Adrenal gland (tissue), 5 donors: Measurements from ENCODE around the gene LPP.

ENCODE experiments used
- POLR2A ChIP-seq, 2 donors: fragments of 450-650 bp; IDR thresholded peaks; one replicate each; pipeline ENCODE4 v1.6.1; 2017; ENCODE audit warnings: antibody characterized with exemption in 2 of 2, mild to moderate bottlenecking in 2 of 2, moderate library complexity in 1 of 2
- TF ChIP-seq, protein P1 (sequence below), 6 experiments: fragments of 450-650 bp in 4 of 6; fragments of 200-600 bp in 2 of 6; sonication (generic) in 1 of 6; IDR thresholded peaks; 1 replicate in 5 of 6; 2 replicates in 1 of 6; pipeline versions ENCODE4 v1.5.1 to v1.8.0; 2016 to 2021; ENCODE audit warnings: antibody characterized with exemption in 6 of 6, mild to moderate bottlenecking in 2 of 6, moderate library complexity in 1 of 6
- donor health status: DM: no; HTN: no; CAD: no.

DNA sequence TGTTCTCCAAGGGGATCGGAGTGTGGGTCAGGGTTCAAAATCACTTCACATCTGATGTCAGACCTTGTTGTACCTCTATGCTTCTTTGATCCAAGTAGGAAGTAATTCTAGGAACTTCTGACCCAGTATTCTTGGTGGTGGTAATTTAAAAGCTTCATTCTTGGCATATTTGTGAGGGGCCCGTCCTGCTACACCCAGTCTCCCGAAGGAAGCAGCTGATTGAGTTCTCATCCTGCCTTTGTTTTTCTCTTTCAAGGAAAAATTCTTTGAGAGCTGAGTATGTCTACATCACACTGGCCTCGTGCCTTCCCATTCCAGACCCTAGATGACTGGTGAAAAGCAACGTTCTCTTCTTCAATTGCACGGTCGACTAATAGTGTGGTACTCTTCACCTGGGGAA is 783.4 kb downstream of the LPP start:
- TF ChIP-seq POLR2A (IDR thresholded peaks at IDR 0.05): no peak
- TF ChIP-seq, protein P1, sequence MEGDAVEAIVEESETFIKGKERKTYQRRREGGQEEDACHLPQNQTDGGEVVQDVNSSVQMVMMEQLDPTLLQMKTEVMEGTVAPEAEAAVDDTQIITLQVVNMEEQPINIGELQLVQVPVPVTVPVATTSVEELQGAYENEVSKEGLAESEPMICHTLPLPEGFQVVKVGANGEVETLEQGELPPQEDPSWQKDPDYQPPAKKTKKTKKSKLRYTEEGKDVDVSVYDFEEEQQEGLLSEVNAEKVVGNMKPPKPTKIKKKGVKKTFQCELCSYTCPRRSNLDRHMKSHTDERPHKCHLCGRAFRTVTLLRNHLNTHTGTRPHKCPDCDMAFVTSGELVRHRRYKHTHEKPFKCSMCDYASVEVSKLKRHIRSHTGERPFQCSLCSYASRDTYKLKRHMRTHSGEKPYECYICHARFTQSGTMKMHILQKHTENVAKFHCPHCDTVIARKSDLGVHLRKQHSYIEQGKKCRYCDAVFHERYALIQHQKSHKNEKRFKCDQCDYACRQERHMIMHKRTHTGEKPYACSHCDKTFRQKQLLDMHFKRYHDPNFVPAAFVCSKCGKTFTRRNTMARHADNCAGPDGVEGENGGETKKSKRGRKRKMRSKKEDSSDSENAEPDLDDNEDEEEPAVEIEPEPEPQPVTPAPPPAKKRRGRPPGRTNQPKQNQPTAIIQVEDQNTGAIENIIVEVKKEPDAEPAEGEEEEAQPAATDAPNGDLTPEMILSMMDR (IDR thresholded peaks at IDR 0.05): no peak
